CD4-positive, CD25-positive, alpha-beta regulatory T cell (primary cell): ENCODE data around the gene GMPR2. TPM values are rescaled to one million over a fixed set of nuclear protein-coding genes. Genes with fewer than 3 reads are reported as not detected.
"Not testable (repeated sequence)": the region's sequence is repeated elsewhere in the genome, so short reads cannot be mapped to it uniquely, and the experiment has no call there.

Source experiments
- ATAC-seq, 2 donors: fragments of 150-1000 bp; cut with Tn5 transposase; one replicate each; pipeline ENCODE4 v1.10.0; 2021; ENCODE audit warnings: low read depth in 2 of 2, moderate number of reproducible peaks in 2 of 2, moderate library complexity in 1 of 2
- DNase-seq, 3 donors: peaks; one replicate each; pipeline versions ENCODE4 v3.0.0 to v3.0.0-alpha.2; 2012 to 2022; ENCODE audit warnings: mixed read lengths in 1 of 3
- H3K27ac ChIP-seq: one replicate; pipeline ENCODE4 v1.7.0; 2013; ENCODE audit warnings: mild to moderate bottlenecking, low read length; ENCODE audit not compliant: insufficient read depth, poor library complexity, severe bottlenecking
- H3K27me3 ChIP-seq: one replicate; pipeline ENCODE4 v1.7.0; 2013; ENCODE audit warnings: low read length; ENCODE audit not compliant: control insufficient read depth, insufficient read depth
- H3K36me3 ChIP-seq: one replicate; pipeline ENCODE4 v1.7.0; 2013; ENCODE audit warnings: mild to moderate bottlenecking, low read length, moderate library complexity; ENCODE audit not compliant: control insufficient read depth, insufficient read depth
- H3K4me1 ChIP-seq: 2 replicates; pipeline ENCODE4 v1.7.0; 2013; ENCODE audit warnings: mild to moderate bottlenecking, low read length; ENCODE audit not compliant: insufficient read depth, control insufficient read depth, poor library complexity, severe bottlenecking
- H3K4me3 ChIP-seq: one replicate; pipeline ENCODE4 v1.7.0; 2013; ENCODE audit warnings: low read depth, mild to moderate bottlenecking, low read length, moderate library complexity
- H3K9me3 ChIP-seq, 2 experiments: 1 replicate in 1 of 2; 2 replicates in 1 of 2; pipeline ENCODE4 v1.7.0; 2013; ENCODE audit warnings: low read length in 2 of 2, mild to moderate bottlenecking in 1 of 2, moderate library complexity in 1 of 2; ENCODE audit not compliant: control insufficient read depth in 2 of 2
- H3K27ac Mint-ChIP-seq, 3 donors: one replicate each; pipeline ENCODE4 v1.8.0; 2020 to 2022; ENCODE audit warnings: mild to moderate bottlenecking in 3 of 3, mixed read lengths in 3 of 3, moderate library complexity in 2 of 3
- H3K27me3 Mint-ChIP-seq: one replicate; pipeline ENCODE4 v1.8.0; 2022; ENCODE audit warnings: mild to moderate bottlenecking, mixed read lengths
- H3K36me3 Mint-ChIP-seq: one replicate; pipeline ENCODE4 v1.8.0; 2020; ENCODE audit warnings: mixed read lengths
- H3K4me1 Mint-ChIP-seq, 4 donors: one replicate each; pipeline ENCODE4 v1.8.0; 2020 to 2022; ENCODE audit warnings: mixed read lengths in 4 of 4, mild to moderate bottlenecking in 1 of 4
- H3K4me3 Mint-ChIP-seq, 4 donors: one replicate each; pipeline ENCODE4 v1.8.0; 2020 to 2022; ENCODE audit warnings: mild to moderate bottlenecking in 4 of 4, mixed read lengths in 4 of 4, moderate library complexity in 3 of 4
- H3K9me3 Mint-ChIP-seq, 7 donors: one replicate each; pipeline ENCODE4 v1.8.0; 2020 to 2022; ENCODE audit warnings: mixed read lengths in 7 of 7, mild to moderate bottlenecking in 3 of 7, moderate library complexity in 2 of 7
- polyA plus RNA-seq, 4 donors: library from polyadenylated mRNA; unstranded; fragments of 300-500 nt; fragmentation: Illumina TruSeq; gene quantifications; one replicate each; pipeline ENCODE4 v1.2.3, GENCODE V29; 2021
- total RNA-seq: library from RNA; stranded (reverse); gene quantifications from one replicate; pipeline ENCODE4 v1.2.3, GENCODE V29; 2022

The GMPR2 gene
- total and polyA plus RNA-seq, 5 donors from 2014 or later = 49.0 to 117 (median 111) TPM

GRCh38 chr14:24213866-24214662, 18.7 kb upstream of the GMPR2 start:
- Mint-ChIP-seq H3K27ac (peak overlapping the region; percentile 99 to 100 (median 99)), H3K4me1 (peaks cover 7 to 68% (median 45%) of the 10 kb centered on the region in 4 donors), H3K9me3 (peaks cover 0 to 2% (median 0%) of the 10 kb centered on the region in 7 donors), H3K36me3 (peaks cover 26% of the 10 kb centered on the region), H3K27me3 (no peaks in the 10 kb centered on the region), H3K4me3 (peak overlapping the region; percentile 95 to 98 (median 96))
- ATAC-seq (peak in 1 of 2 donors; percentile 0), DNase-seq (no peak)
- peak overlapping the region; percentile 100 for H3K27ac ChIP-seq
- peak overlapping the region; percentile 65 for H3K4me3 ChIP-seq
- H3K9me3 ChIP-seq = no peaks in the 10 kb centered on the region
- H3K36me3 ChIP-seq = peaks cover 39% of the 10 kb centered on the region
- peaks cover 41% of the 10 kb centered on the region for H3K4me1 ChIP-seq
- H3K27me3 ChIP-seq = no peaks in the 10 kb centered on the region

GRCh38 chr14:24215495-24216344, 17.0 kb upstream of the GMPR2 start, which contains the start of gene MDP1:
Gene MDP1, minus strand, starts transcription at chr14:24216066. Its CDS starts 111 bp downstream, at chr14:24215955.
- ATAC-seq (peak; percentile 77 to 78), DNase-seq (peak; percentile 81 to 96 (median 88))
- peak within 1 kb of the TSS; percentile 94 to 98 (median 94) for H3K4me3 Mint-ChIP-seq
- no peaks in the 10 kb centered on the region for H3K27me3 Mint-ChIP-seq
- Histone ChIP-seq H3K9me3 (no peaks in the 10 kb centered on the region), H3K4me1 (peaks cover 38% of the 10 kb centered on the region), H3K4me3 (peak within 1 kb of the TSS; percentile 92), H3K36me3 (peaks cover 23% of the 10 kb centered on the region), H3K27ac (peak within 1 kb of the TSS; percentile 93), H3K27me3 (no peaks in the 10 kb centered on the region)
- H3K9me3 Mint-ChIP-seq = no peaks in the 10 kb centered on the region
- peaks cover 7 to 59% (median 41%) of the 10 kb centered on the region in 4 donors for H3K4me1 Mint-ChIP-seq
- H3K27ac Mint-ChIP-seq = peak within 1 kb of the TSS; percentile 95 to 99 (median 98)
- peaks cover 13% of the 10 kb centered on the region for H3K36me3 Mint-ChIP-seq

GRCh38 chr14:24216345-24216699, 16.4 kb upstream of the GMPR2 start:
- peaks cover 7 to 55% (median 38%) of the 10 kb centered on the region in 4 donors for H3K4me1 Mint-ChIP-seq
- ATAC-seq = no peak
- no peaks in the 10 kb centered on the region for H3K9me3 Mint-ChIP-seq
- H3K27ac Mint-ChIP-seq = peak overlapping the region; percentile 95 to 98 (median 95)
- H3K36me3 ChIP-seq = peaks cover 17% of the 10 kb centered on the region
- H3K27me3 Mint-ChIP-seq = no peaks in the 10 kb centered on the region
- DNase-seq = no peak
- H3K9me3 ChIP-seq = no peaks in the 10 kb centered on the region
- H3K27me3 ChIP-seq = no peaks in the 10 kb centered on the region
- H3K4me3 Mint-ChIP-seq = peak overlapping the region; percentile 94 to 98 (median 94)
- H3K36me3 Mint-ChIP-seq = peaks cover 11% of the 10 kb centered on the region
- H3K27ac ChIP-seq = peak overlapping the region; percentile 93
- peaks cover 36% of the 10 kb centered on the region for H3K4me1 ChIP-seq
- H3K4me3 ChIP-seq = peak overlapping the region; percentile 92

DNA sequence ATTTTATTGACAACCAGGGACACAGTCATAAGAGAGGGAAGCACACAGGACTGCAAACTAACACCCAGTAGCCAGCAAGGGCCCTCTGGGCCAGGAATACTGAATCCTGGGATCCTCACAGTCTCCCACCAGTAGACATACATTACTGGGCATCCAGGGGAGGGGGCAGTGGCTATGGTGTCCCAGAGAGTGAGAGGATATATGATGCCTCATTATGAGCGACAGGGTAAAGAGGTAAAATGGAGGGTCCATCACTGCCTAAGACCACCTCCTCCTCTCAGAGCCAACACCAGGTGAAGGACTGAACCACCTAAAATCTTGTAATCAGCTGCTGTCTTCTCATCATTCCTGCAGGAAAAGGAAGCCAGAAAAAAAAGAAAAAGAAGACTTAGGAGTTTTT, 15.9 kb upstream of the GMPR2 start:
- not testable (repeated sequence) for H3K27me3 Mint-ChIP-seq, DNase-seq, H3K9me3 Mint-ChIP-seq, H3K27me3 ChIP-seq, H3K9me3 ChIP-seq, ATAC-seq, H3K36me3 Mint-ChIP-seq, H3K27ac ChIP-seq, H3K4me3 ChIP-seq, H3K4me3 Mint-ChIP-seq
- Mint-ChIP-seq H3K4me1 (peaks cover 7 to 49% (median 33%) of the 10 kb centered on the region in 4 donors), H3K27ac (peak overlapping the region in 1 of 3 donors; percentile 98)
- Histone ChIP-seq H3K4me1 (peaks cover 31% of the 10 kb centered on the region), H3K36me3 (peaks cover 15% of the 10 kb centered on the region)

DNA sequence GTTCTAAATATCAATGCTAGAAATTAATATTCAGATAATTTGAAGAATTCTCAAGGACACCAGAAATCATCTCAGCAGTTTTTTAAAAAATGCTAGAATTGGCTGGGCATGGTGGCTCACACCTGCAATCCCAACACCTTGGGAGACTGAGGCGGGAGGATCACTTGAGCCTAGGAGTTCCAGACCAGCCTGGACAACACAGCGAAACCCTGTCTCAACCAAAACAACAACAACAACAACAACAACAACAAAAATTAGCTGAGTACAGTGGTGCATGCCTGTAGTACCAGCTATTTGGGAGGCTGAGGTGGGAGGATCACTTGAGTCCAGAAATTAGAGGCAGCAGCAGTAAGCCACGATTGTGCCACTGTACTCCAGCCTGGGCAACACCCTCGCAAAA, 13.6 kb upstream of the GMPR2 start:
- H3K27ac ChIP-seq = no peak overlapping the region
- DNase-seq (no peak), ATAC-seq (no peak)
- H3K4me1 ChIP-seq = peaks cover 22% of the 10 kb centered on the region
- no peaks in the 10 kb centered on the region for H3K27me3 ChIP-seq
- Mint-ChIP-seq H3K4me1 (peaks cover 7 to 29% (median 17%) of the 10 kb centered on the region in 4 donors), H3K27me3 (no peaks in the 10 kb centered on the region), H3K4me3 (peak overlapping the region in 1 of 4 donors; percentile 62), H3K27ac (no peak overlapping the region), H3K36me3 (peaks cover 4% of the 10 kb centered on the region), H3K9me3 (no peaks in the 10 kb centered on the region)
- peaks cover 15% of the 10 kb centered on the region for H3K36me3 ChIP-seq
- no peak overlapping the region for H3K4me3 ChIP-seq
- no peaks in the 10 kb centered on the region for H3K9me3 ChIP-seq

DNA sequence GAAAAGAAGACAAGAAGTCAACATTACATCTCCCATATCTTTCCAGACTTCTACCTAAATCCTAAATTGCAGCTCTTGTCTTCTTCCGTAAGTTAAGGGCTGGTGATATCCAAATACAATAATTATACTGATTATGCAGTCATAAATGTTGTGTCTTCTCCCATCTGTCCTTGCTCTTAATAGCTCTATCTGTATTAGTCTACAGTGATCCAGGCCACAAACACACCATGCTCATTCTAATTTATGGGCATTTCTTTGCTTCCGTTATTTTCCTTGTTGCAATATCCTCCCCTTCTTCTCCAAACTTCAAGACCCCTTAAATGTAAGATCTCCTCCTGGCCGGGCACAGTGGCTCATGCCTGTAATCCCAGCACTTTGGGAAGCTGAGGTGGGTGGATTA, 13.2 kb upstream of the GMPR2 start:
- Histone ChIP-seq H3K36me3 (peaks cover 15% of the 10 kb centered on the region), H3K4me1 (peaks cover 18% of the 10 kb centered on the region), H3K9me3 (no peaks in the 10 kb centered on the region), H3K4me3 (no peak overlapping the region), H3K27ac (no peak overlapping the region), H3K27me3 (no peaks in the 10 kb centered on the region)
- Mint-ChIP-seq H3K36me3 (peaks cover 4% of the 10 kb centered on the region), H3K9me3 (no peaks in the 10 kb centered on the region), H3K4me3 (peak overlapping the region in 1 of 4 donors; percentile 62), H3K27me3 (no peaks in the 10 kb centered on the region), H3K27ac (no peak overlapping the region), H3K4me1 (peaks cover 9 to 27% (median 15%) of the 10 kb centered on the region in 4 donors)
- ATAC-seq = no peak
- DNase-seq = no peak

- not testable (repeated sequence) for H3K4me3 Mint-ChIP-seq, H3K9me3 Mint-ChIP-seq, H3K27me3 Mint-ChIP-seq, H3K36me3 ChIP-seq, H3K27ac Mint-ChIP-seq, H3K27me3 ChIP-seq, H3K27ac ChIP-seq, H3K4me3 ChIP-seq, ATAC-seq, H3K4me1 ChIP-seq, DNase-seq, H3K9me3 ChIP-seq
- Mint-ChIP-seq H3K4me1 (peaks cover 16 to 35% (median 23%) of the 10 kb centered on the region in 4 donors), H3K36me3 (peaks cover 15% of the 10 kb centered on the region)
Observed at GRCh38 chr14:24222987-24223386, 9.7 kb upstream of the GMPR2 start.
